Spleen (tissue), 7 donors: ENCODE measurements around the gene CTNNB1.

Experiments used
- CTCF ChIP-seq, 11 experiments: fragments of 200-600 bp in 7 of 11; fragments of 450-650 bp in 4 of 11; sonication (generic) in 4 of 11; IDR thresholded peaks in 8 of 11; conservative IDR thresholded peaks in 3 of 11; 1 replicate in 7 of 11; 2 replicates in 4 of 11; pipeline versions ENCODE4 v1.4.0 to v1.8.0; 2016 to 2021; ENCODE audit warnings: antibody characterized with exemption in 11 of 11, inconsistent platforms in 4 of 11, mild to moderate bottlenecking in 1 of 11
- POLR2A ChIP-seq, 3 donors: fragments of 450-650 bp; IDR thresholded peaks; one replicate each; pipeline ENCODE4 v1.5.1; 2017; ENCODE audit warnings: antibody characterized with exemption in 3 of 3, mild to moderate bottlenecking in 1 of 3
- POLR2AphosphoS5 ChIP-seq, 3 donors: sonication (generic); formaldehyde crosslinking; IDR thresholded peaks; one replicate each; pipeline ENCODE4 v1.5.1; 2017; ENCODE audit warnings: antibody characterized with exemption in 3 of 3
- donor health status: DM: no; HTN: no; CAD: no; lungs with moderate emphysema.
- donor health status: DM: no; HTN: no; CAD: no.
- donor health status: DM: no; HTN: no; CAD: no.

GRCh38 chr3:41272667-41273066, 73.4 kb downstream of the CTNNB1 start:
- TF ChIP-seq POLR2AphosphoS5 (IDR thresholded peaks at IDR 0.05) (no peak), CTCF (IDR thresholded peaks at IDR 0.05 in 8 of 11, conservative IDR thresholded peaks at IDR 0.05 in 3 of 11) (no peak), POLR2A (IDR thresholded peaks at IDR 0.05) (no peak)
